HepG2 (cell line): ENCODE measurements around the gene CHST4. TPM values are rescaled to one million over a fixed set of nuclear protein-coding genes. Genes with fewer than 3 reads are reported as not detected.

Source experiments
- CHCHD3 ChIP-seq: sonication (generic); formaldehyde crosslinking; IDR thresholded peaks from 2 replicates; pipeline ENCODE4 v1.8.0; 2022; ENCODE audit warnings: mild to moderate bottlenecking, missing genetic modification reagents, moderate library complexity
- FOXO1 ChIP-seq: sonication (generic); formaldehyde crosslinking; IDR thresholded peaks from 2 replicates; pipeline ENCODE4 v1.4.0; 2020; ENCODE audit warnings: missing genetic modification reagents
- GTF3A ChIP-seq: sonication (generic); formaldehyde crosslinking; conservative IDR thresholded peaks from 2 replicates; pipeline ENCODE4 v1.4.0; 2020; ENCODE audit warnings: mild to moderate bottlenecking, missing genetic modification reagents
- HES4 ChIP-seq: sonication (generic); formaldehyde crosslinking; IDR thresholded peaks from 2 replicates; pipeline ENCODE4 v1.9.0; 2021; ENCODE audit warnings: mild to moderate bottlenecking, missing genetic modification reagents, borderline replicate concordance
- KDM5A ChIP-seq: fragments of 200-600 bp; sonication (generic); IDR thresholded peaks from 2 replicates; pipeline ENCODE4 v1.7.0; 2018; ENCODE audit warnings: antibody characterized with exemption, mild to moderate bottlenecking, low read length, borderline replicate concordance
- KLF6 ChIP-seq: IDR thresholded peaks from 2 replicates; pipeline ENCODE4 v1.8.0; 2016; ENCODE audit warnings: missing biosample characterization, missing genetic modification reagents
- MTF1 ChIP-seq: sonication (generic); formaldehyde crosslinking; IDR thresholded peaks from 2 replicates; pipeline ENCODE4 v1.5.0; 2020; ENCODE audit warnings: missing genetic modification reagents
- NFE2 ChIP-seq: sonication (generic); formaldehyde crosslinking; IDR thresholded peaks from 2 replicates; pipeline ENCODE4 v1.4.0; 2020; ENCODE audit warnings: missing genetic modification reagents
- NR3C1 ChIP-seq: sonication (generic); formaldehyde crosslinking; IDR thresholded peaks from 2 replicates; pipeline ENCODE4 v1.4.0; 2020; ENCODE audit warnings: missing genetic modification reagents
- PITX1 ChIP-seq: sonication (generic); formaldehyde crosslinking; IDR thresholded peaks from 2 replicates; pipeline ENCODE4 v1.5.1; 2020; ENCODE audit warnings: mild to moderate bottlenecking, missing genetic modification reagents
- RFXAP ChIP-seq: sonication (generic); formaldehyde crosslinking; IDR thresholded peaks from 2 replicates; pipeline ENCODE4 v1.4.0; 2020; ENCODE audit warnings: missing genetic modification reagents, borderline replicate concordance
- TOPORS ChIP-seq: sonication (generic); formaldehyde crosslinking; IDR thresholded peaks from 2 replicates; pipeline ENCODE4 v1.8.0; 2023; ENCODE audit warnings: mild to moderate bottlenecking, missing genetic modification reagents
- ZNF367 ChIP-seq: sonication (generic); formaldehyde crosslinking; IDR thresholded peaks from 2 replicates; pipeline ENCODE4 v1.4.0; 2020; ENCODE audit warnings: missing genetic modification reagents, borderline replicate concordance
- ZNF547 ChIP-seq: sonication (generic); formaldehyde crosslinking; IDR thresholded peaks from 2 replicates; pipeline ENCODE4 v1.5.1; 2020; ENCODE audit warnings: mild to moderate bottlenecking, missing genetic modification reagents
- ZNF709 ChIP-seq: sonication (generic); formaldehyde crosslinking; IDR thresholded peaks from 2 replicates; pipeline ENCODE4 v1.5.0; 2020; ENCODE audit warnings: mild to moderate bottlenecking, missing genetic modification reagents
- ZNF713 ChIP-seq: sonication (generic); formaldehyde crosslinking; IDR thresholded peaks from 2 replicates; pipeline ENCODE4 v1.4.0; 2020; ENCODE audit warnings: mild to moderate bottlenecking, missing genetic modification reagents
- polyA plus RNA-seq, 8 experiments: library from polyadenylated mRNA; depleted of rRNA in 3 of 8; stranded (reverse) in 7 of 8; unstranded in 1 of 8; fragments of >200 nt; fragmentation: Illumina TruSeq in 4 of 8; extraction: Trizol in 4 of 8; gene quantifications; 2 replicates each; pipeline versions ENCODE4 v1.2.1 to v1.2.3, GENCODE V29; 2011 to 2016; ENCODE audit warnings: low read depth in 4 of 8, missing spikeins in 1 of 8, mixed read lengths in 1 of 8; ENCODE audit not compliant: insufficient read depth in 1 of 8
- total RNA-seq, 5 experiments: library from RNA; depleted of rRNA; stranded (reverse); fragments of >200 nt; fragmentation: Illumina TruSeq; extraction: Trizol; gene quantifications; 2 replicates each; pipeline ENCODE4 v1.2.3, GENCODE V29; 2016; ENCODE audit warnings: low read depth in 1 of 5
- TF ChIP-seq, protein P1 (sequence below): sonication (generic); formaldehyde crosslinking; IDR thresholded peaks from 2 replicates; pipeline ENCODE4 v1.4.0; 2020; ENCODE audit warnings: mild to moderate bottlenecking, missing genetic modification reagents
- TF ChIP-seq, protein P2 (sequence below): sonication (generic); formaldehyde crosslinking; IDR thresholded peaks from 2 replicates; pipeline ENCODE4 v1.5.1; 2020; ENCODE audit warnings: mild to moderate bottlenecking, missing genetic modification reagents, moderate library complexity
- TF ChIP-seq, protein P3 (sequence below): sonication (generic); formaldehyde crosslinking; IDR thresholded peaks from 2 replicates; pipeline ENCODE4 v1.4.0; 2020; ENCODE audit warnings: missing genetic modification reagents, borderline replicate concordance
- TF ChIP-seq, protein P4 (sequence below): sonication (generic); formaldehyde crosslinking; IDR thresholded peaks from 2 replicates; pipeline ENCODE4 v1.8.1; 2023; ENCODE audit warnings: mild to moderate bottlenecking, missing genetic modification reagents
- TF ChIP-seq, protein P5 (sequence below): sonication (generic); formaldehyde crosslinking; IDR thresholded peaks from 2 replicates; pipeline ENCODE4 v1.5.1; 2020; ENCODE audit warnings: mild to moderate bottlenecking, missing genetic modification reagents, moderate library complexity

The CHST4 gene
- total and polyA plus RNA-seq, 2 of the 13 experiments (the other 11 are each of a cell fraction or from before 2014, with no cell fraction given), result not detected

DNA sequence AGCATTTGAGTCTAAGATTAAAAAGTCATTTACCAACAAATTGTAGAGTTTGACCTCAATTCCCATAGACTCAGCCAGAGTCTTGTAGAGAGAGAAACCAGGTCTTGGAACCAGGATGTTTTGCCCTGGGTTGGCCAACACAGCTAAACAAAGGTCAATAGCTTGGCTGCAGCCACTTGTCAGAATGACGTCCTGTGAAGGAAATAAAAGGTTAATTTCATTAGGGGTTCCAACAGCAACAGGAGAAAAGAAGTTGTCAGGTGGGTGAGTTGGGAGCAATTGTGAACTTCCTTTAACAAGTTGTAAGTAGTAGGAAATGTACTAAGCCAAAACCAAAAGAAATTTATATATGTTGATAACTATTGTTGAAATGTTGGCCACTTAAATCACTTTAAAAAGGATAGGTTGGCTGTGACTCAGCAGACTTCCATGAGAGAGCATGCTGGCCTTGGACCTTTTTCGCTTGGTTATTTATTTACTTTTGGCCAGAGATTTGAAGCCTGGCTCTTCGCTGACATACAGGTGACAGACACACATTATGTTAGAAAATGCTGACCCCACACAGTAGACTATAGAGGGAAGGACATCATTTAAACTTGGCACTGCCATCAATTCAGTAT is 46.4 kb downstream of the CHST4 start (continued):
- TF ChIP-seq PITX1 (CRISPR knock-in tag) (0 out of 2 replicates have a peak, but pooled peaks have one; percentile 54), CHCHD3 (CRISPR knock-in tag) (no peak), HES4 (CRISPR knock-in tag) (no peak), RFXAP (CRISPR knock-in tag) (no peak), TOPORS (CRISPR knock-in tag) (no peak), GTF3A (CRISPR knock-in tag) (no peak), MTF1 (CRISPR knock-in tag) (no peak), NR3C1 (no peak), ZNF709 (no peak), ZNF367 (CRISPR knock-in tag) (no peak), NFE2 (CRISPR knock-in tag) (peak; percentile 97), ZNF713 (CRISPR knock-in tag) (no peak), KDM5A (no peak; the same call in 1 of the 2 replicates), KLF6 (CRISPR knock-in tag) (no peak), ZNF547 (no peak), FOXO1 (CRISPR knock-in tag) (peak; percentile 57)
- TF ChIP-seq, protein P1, sequence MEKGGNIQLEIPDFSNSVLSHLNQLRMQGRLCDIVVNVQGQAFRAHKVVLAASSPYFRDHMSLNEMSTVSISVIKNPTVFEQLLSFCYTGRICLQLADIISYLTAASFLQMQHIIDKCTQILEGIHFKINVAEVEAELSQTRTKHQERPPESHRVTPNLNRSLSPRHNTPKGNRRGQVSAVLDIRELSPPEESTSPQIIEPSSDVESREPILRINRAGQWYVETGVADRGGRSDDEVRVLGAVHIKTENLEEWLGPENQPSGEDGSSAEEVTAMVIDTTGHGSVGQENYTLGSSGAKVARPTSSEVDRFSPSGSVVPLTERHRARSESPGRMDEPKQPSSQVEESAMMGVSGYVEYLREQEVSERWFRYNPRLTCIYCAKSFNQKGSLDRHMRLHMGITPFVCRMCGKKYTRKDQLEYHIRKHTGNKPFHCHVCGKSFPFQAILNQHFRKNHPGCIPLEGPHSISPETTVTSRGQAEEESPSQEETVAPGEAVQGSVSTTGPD (CRISPR knock-in tag), result peak; percentile 36; the same call in 1 of the 2 replicates
- TF ChIP-seq, protein P2, sequence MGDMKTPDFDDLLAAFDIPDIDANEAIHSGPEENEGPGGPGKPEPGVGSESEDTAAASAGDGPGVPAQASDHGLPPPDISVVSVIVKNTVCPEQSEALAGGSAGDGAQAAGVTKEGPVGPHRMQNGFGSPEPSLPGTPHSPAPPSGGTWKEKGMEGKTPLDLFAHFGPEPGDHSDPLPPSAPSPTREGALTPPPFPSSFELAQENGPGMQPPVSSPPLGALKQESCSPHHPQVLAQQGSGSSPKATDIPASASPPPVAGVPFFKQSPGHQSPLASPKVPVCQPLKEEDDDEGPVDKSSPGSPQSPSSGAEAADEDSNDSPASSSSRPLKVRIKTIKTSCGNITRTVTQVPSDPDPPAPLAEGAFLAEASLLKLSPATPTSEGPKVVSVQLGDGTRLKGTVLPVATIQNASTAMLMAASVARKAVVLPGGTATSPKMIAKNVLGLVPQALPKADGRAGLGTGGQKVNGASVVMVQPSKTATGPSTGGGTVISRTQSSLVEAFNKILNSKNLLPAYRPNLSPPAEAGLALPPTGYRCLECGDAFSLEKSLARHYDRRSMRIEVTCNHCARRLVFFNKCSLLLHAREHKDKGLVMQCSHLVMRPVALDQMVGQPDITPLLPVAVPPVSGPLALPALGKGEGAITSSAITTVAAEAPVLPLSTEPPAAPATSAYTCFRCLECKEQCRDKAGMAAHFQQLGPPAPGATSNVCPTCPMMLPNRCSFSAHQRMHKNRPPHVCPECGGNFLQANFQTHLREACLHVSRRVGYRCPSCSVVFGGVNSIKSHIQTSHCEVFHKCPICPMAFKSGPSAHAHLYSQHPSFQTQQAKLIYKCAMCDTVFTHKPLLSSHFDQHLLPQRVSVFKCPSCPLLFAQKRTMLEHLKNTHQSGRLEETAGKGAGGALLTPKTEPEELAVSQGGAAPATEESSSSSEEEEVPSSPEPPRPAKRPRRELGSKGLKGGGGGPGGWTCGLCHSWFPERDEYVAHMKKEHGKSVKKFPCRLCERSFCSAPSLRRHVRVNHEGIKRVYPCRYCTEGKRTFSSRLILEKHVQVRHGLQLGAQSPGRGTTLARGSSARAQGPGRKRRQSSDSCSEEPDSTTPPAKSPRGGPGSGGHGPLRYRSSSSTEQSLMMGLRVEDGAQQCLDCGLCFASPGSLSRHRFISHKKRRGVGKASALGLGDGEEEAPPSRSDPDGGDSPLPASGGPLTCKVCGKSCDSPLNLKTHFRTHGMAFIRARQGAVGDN (CRISPR knock-in tag), result no peak
- TF ChIP-seq, protein P3, sequence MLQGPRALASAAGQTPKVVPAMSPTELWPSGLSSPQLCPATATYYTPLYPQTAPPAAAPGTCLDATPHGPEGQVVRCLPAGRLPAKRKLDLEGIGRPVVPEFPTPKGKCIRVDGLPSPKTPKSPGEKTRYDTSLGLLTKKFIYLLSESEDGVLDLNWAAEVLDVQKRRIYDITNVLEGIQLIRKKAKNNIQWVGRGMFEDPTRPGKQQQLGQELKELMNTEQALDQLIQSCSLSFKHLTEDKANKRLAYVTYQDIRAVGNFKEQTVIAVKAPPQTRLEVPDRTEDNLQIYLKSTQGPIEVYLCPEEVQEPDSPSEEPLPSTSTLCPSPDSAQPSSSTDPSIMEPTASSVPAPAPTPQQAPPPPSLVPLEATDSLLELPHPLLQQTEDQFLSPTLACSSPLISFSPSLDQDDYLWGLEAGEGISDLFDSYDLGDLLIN (CRISPR knock-in tag), result no peak
- TF ChIP-seq, protein P4, sequence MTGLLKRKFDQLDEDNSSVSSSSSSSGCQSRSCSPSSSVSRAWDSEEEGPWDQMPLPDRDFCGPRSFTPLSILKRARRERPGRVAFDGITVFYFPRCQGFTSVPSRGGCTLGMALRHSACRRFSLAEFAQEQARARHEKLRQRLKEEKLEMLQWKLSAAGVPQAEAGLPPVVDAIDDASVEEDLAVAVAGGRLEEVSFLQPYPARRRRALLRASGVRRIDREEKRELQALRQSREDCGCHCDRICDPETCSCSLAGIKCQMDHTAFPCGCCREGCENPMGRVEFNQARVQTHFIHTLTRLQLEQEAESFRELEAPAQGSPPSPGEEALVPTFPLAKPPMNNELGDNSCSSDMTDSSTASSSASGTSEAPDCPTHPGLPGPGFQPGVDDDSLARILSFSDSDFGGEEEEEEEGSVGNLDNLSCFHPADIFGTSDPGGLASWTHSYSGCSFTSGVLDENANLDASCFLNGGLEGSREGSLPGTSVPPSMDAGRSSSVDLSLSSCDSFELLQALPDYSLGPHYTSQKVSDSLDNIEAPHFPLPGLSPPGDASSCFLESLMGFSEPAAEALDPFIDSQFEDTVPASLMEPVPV, result peak; percentile 77; the same call in 1 of the 2 replicates
- TF ChIP-seq, protein P5, sequence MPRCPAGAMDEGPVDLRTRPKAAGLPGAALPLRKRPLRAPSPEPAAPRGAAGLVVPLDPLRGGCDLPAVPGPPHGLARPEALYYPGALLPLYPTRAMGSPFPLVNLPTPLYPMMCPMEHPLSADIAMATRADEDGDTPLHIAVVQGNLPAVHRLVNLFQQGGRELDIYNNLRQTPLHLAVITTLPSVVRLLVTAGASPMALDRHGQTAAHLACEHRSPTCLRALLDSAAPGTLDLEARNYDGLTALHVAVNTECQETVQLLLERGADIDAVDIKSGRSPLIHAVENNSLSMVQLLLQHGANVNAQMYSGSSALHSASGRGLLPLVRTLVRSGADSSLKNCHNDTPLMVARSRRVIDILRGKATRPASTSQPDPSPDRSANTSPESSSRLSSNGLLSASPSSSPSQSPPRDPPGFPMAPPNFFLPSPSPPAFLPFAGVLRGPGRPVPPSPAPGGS (CRISPR knock-in tag), result no peak
